ENCODE measurements around the gene P4HB. TPM values are rescaled to one million over a fixed set of nuclear protein-coding genes. Genes with fewer than 3 reads are reported as not detected.

The P4HB gene
- total RNA-seq, 1 donor from 2014 or later = 618 TPM

DNA sequence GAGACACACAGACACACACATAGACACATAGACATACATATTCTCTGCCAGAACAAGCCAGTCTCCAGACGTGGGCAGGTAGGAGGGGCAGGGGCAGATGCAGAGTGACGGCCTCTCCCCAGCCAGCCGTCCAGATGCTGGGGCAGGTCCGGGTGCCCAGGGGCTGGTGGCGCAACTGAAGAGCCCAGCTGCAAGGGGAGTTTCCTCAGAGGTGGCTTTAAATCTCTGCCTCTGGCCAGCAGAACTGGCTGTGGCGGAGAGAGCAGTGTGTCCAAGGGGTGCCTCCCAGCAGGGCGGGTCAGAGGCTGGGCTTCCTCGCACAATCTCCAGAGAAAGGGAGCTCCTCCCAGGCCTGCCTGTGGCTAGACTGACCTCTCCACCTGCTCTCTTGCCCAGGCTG lies 65.8 kb downstream of the P4HB start:
- intact Hi-C loops (cut with micrococcal nuclease) = no loop called here

DNA sequence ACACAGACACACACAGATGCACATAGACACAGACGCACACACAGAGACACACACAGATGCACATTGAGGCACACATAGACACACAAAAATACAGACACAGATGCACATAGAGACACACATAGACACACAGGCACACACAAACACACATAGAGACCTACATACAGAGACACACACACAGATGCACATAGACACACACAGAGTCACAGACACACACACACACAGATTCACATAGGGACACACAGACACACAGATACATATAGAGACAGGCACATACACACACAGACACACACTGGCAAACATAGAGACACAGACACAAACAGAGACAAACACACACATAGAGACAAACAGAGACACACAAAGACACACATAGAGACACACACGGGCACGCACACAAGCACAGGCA lies 66.3 kb downstream of the P4HB start:
- intact Hi-C loops (cut with micrococcal nuclease) = no loop called here

Other genes starting within 250 kb of the P4HB start
- 101 and 106 TPM in 2 replicates for gene NPLOC4, start 223.4 kb downstream of the P4HB start, total RNA-seq
- 0.39 and 0.61 TPM in 2 replicates for gene TSPAN10, start 223.3 kb downstream of the P4HB start, total RNA-seq
- gene PDE6G, start 204.0 kb downstream of the P4HB start, total RNA-seq = 23.4 and 27.9 TPM in 2 replicates
- 40.7 and 42.5 TPM in 2 replicates for gene OXLD1, start 193.9 kb downstream of the P4HB start, total RNA-seq
- gene CCDC137, start 193.8 kb downstream of the P4HB start, total RNA-seq = 39.2 and 43.7 TPM in 2 replicates
- 28.9 and 31.6 TPM in 2 replicates for gene ARL16, start 176.7 kb downstream of the P4HB start, total RNA-seq
- gene HGS, start 176.5 kb downstream of the P4HB start, total RNA-seq = 117 and 118 TPM in 2 replicates
- gene MRPL12, start 157.2 kb downstream of the P4HB start, total RNA-seq = 98.1 and 102 TPM in 2 replicates
- gene SLC25A10, start 148.3 kb downstream of the P4HB start, total RNA-seq = 33.5 and 36.6 TPM in 2 replicates
- gene GCGR, start 56.4 kb downstream of the P4HB start, total RNA-seq = 0.07 TPM in 1 of 2 replicates, not detected in the other
- gene MCRIP1, start 27.2 kb downstream of the P4HB start, total RNA-seq = 36.5 and 37.3 TPM in 2 replicates
- not detected in 2 replicates for gene PPP1R27, start 25.5 kb downstream of the P4HB start, total RNA-seq
- 703 and 716 TPM in 2 replicates for gene ARHGDIA, start 10.8 kb upstream of the P4HB start, total RNA-seq
- gene ALYREF, start 31.1 kb upstream of the P4HB start, total RNA-seq = 218 and 230 TPM in 2 replicates
- 91.4 and 104 TPM in 2 replicates for gene ANAPC11, start 31.2 kb upstream of the P4HB start, total RNA-seq
- gene NPB, start 41.7 kb upstream of the P4HB start, total RNA-seq = 0.11 and 0.48 TPM in 2 replicates
- gene PCYT2, start 50.9 kb upstream of the P4HB start, total RNA-seq = 35.0 and 39.1 TPM in 2 replicates
- gene SIRT7, start 57.6 kb upstream of the P4HB start, total RNA-seq = 57.2 and 58.6 TPM in 2 replicates
- 23.3 and 23.6 TPM in 2 replicates for gene MAFG, start 67.2 kb upstream of the P4HB start, total RNA-seq
- gene PYCR1, start 76.8 kb upstream of the P4HB start, total RNA-seq = 35.6 TPM in 2 replicates
- gene MYADML2, start 86.7 kb upstream of the P4HB start, total RNA-seq = not detected in 2 replicates
- 0.11 and 0.48 TPM in 2 replicates for gene NOTUM, start 100.7 kb upstream of the P4HB start, total RNA-seq
- gene ASPSCR1, start 117.1 kb upstream of the P4HB start, total RNA-seq = 34.4 and 35.5 TPM in 2 replicates
- 82.9 and 87.9 TPM in 2 replicates for gene CENPX, start 162.3 kb upstream of the P4HB start, total RNA-seq
- gene LRRC45, start 162.8 kb upstream of the P4HB start, total RNA-seq = 46.0 and 46.6 TPM in 2 replicates
- gene RAC3, start 171.1 kb upstream of the P4HB start, total RNA-seq = 10.0 and 12.3 TPM in 2 replicates
- gene DCXR, start 177.2 kb upstream of the P4HB start, total RNA-seq = 118 and 124 TPM in 2 replicates
- gene RFNG, start 191.3 kb upstream of the P4HB start, total RNA-seq = 20.8 and 20.9 TPM in 2 replicates
- gene GPS1, start 191.4 kb upstream of the P4HB start, total RNA-seq = 86.4 and 87.5 TPM in 2 replicates
- gene DUS1L, start 205.3 kb upstream of the P4HB start, total RNA-seq = 113 and 129 TPM in 2 replicates
- gene FASN, start 237.7 kb upstream of the P4HB start, total RNA-seq = 175 and 181 TPM in 2 replicates

Measured in T-helper 2 cell treated with Interferon-gamma antibody and Interleukin-4, amounts not matched to agents 100 ng/mL and 5 ng/mL, for 36 hours (primary cell).